Smooth muscle cell (in vitro differentiated cells): ENCODE data around the gene MED20. TPM values are rescaled to one million over a fixed set of nuclear protein-coding genes. Genes with fewer than 3 reads are reported as not detected.
A peak's percentile ranks its signal among the peaks of the same experiment; 100 is the strongest.

Experiments used
- DNase-seq: peaks from one replicate; lab custom pipeline; 2025; ENCODE audit not compliant: unreplicated experiment; lab: John Stamatoyannopoulos, UW
- H2AFZ ChIP-seq: fragments of 200-600 bp; sonication (generic); 2 replicates; pipeline ENCODE4 v1.6.0; 2016; ENCODE audit warnings: antibody characterized with exemption, low read depth, mild to moderate bottlenecking
- H3F3A ChIP-seq: fragments of 200-600 bp; sonication (generic); 2 replicates; pipeline ENCODE4 v1.6.0; 2017; ENCODE audit warnings: antibody characterized with exemption, low read depth
- H3K27ac ChIP-seq: fragments of 200-600 bp; sonication (generic); 2 replicates; pipeline ENCODE4 v1.5.1; 2016; ENCODE audit warnings: low read depth, mild to moderate bottlenecking
- H3K27me3 ChIP-seq: fragments of 200-600 bp; sonication (generic); 2 replicates; pipeline ENCODE4 v1.6.1; 2016; ENCODE audit warnings: low read depth, mild to moderate bottlenecking
- H3K36me3 ChIP-seq: fragments of 200-600 bp; sonication (generic); 2 replicates; pipeline ENCODE4 v1.5.1; 2016; ENCODE audit warnings: low read depth
- H3K4me1 ChIP-seq: fragments of 200-600 bp; sonication (generic); 2 replicates; pipeline ENCODE4 v1.5.1; 2016; ENCODE audit warnings: low read depth
- H3K4me2 ChIP-seq: fragments of 200-600 bp; sonication (generic); 2 replicates; pipeline ENCODE4 v1.6.0; 2016; ENCODE audit warnings: mild to moderate bottlenecking
- H3K4me3 ChIP-seq: fragments of 200-600 bp; sonication (generic); 2 replicates; pipeline ENCODE4 v1.5.1; 2016; ENCODE audit warnings: mild to moderate bottlenecking
- H3K79me2 ChIP-seq: fragments of 200-600 bp; sonication (generic); 2 replicates; pipeline ENCODE4 v1.6.0; 2016; ENCODE audit warnings: low read depth, mild to moderate bottlenecking
- H3K9ac ChIP-seq: fragments of 200-600 bp; sonication (generic); 2 replicates; pipeline ENCODE4 v1.6.0; 2016; ENCODE audit warnings: low read depth
- H3K9me3 ChIP-seq: fragments of 200-600 bp; sonication (generic); replicated peaks from 2 replicates; pipeline ENCODE4 v1.5.1; 2016; ENCODE audit warnings: low read depth
- H4K20me1 ChIP-seq: fragments of 200-600 bp; sonication (generic); 2 replicates; pipeline ENCODE4 v1.6.0; 2016; ENCODE audit warnings: low read depth
- CTCF ChIP-seq: fragments of 200-600 bp; sonication (generic); IDR thresholded peaks from 2 replicates; pipeline ENCODE4 v1.5.1; 2017; ENCODE audit warnings: borderline replicate concordance, mild to moderate bottlenecking, antibody characterized with exemption; ENCODE audit not compliant: insufficient read depth, poor library complexity, severe bottlenecking
- WGBS: methylation state at CpG from one replicate; pipeline ENCODE4 v1.1.7; 2016; ENCODE audit warnings: low lambda C conversion rate; 5-methylcytosine and 5-hydroxymethylcytosine counted together
- polyA plus RNA-seq: library from polyadenylated mRNA; unstranded; fragments of >200 nt; fragmentation: Nextera tagmentation; extraction: Ambion mirVana; gene quantifications from 2 replicates; pipeline ENCODE4 v1.2.1, GENCODE V29; 2016
- total RNA-seq: library from RNA; depleted of rRNA; stranded (reverse); fragments of >200 nt; gene quantifications from 2 replicates; pipeline ENCODE4 v1.2.3, GENCODE V29; 2014

MED20 gene
- total and polyA plus RNA-seq, 2 experiments from 2014 or later = 13.2 to 14.9 TPM

- Histone ChIP-seq H3K4me2 (peak overlapping the region; percentile 50), H3K36me3 (no peaks in the 10 kb centered on the region), H3K4me3 (no peak overlapping the region), H2AFZ (no peak overlapping the region), H4K20me1 (no peaks in the 10 kb centered on the region), H3K9me3 (no peaks in the 10 kb centered on the region), H3F3A (peaks cover 7% of the 10 kb centered on the region), H3K79me2 (no peaks in the 10 kb centered on the region), H3K9ac (no peak overlapping the region), H3K27ac (peak overlapping the region; percentile 80), H3K27me3 (no peaks in the 10 kb centered on the region), H3K4me1 (peaks cover 7% of the 10 kb centered on the region)
- no peak for TF ChIP-seq CTCF
- WGBS = 37% methylated on average over 4 of the region's 4 CpGs
- DNase-seq = no peak
These were observed 46.0 kb upstream of the MED20 start for GRCh38 chr6:41966961-41967311.

- no peak for TF ChIP-seq CTCF
- Histone ChIP-seq H3K27ac (peak overlapping the region; percentile 80), H2AFZ (no peak overlapping the region), H3K79me2 (no peaks in the 10 kb centered on the region), H3K4me3 (no peak overlapping the region), H3K36me3 (no peaks in the 10 kb centered on the region), H3F3A (peaks cover 7% of the 10 kb centered on the region), H3K9ac (no peak overlapping the region), H4K20me1 (no peaks in the 10 kb centered on the region), H3K27me3 (no peaks in the 10 kb centered on the region), H3K9me3 (no peaks in the 10 kb centered on the region), H3K4me2 (no peak overlapping the region), H3K4me1 (peaks cover 7% of the 10 kb centered on the region)
- WGBS = 59% methylated on average over 5 of the region's 5 CpGs
- no peak for DNase-seq
These were observed 45.4 kb upstream of the MED20 start for GRCh38 chr6:41966214-41966920.

GRCh38 chr6:41965429-41966213 lies 44.7 kb upstream of the MED20 start:
- Histone ChIP-seq H3K4me1 (peaks cover 7% of the 10 kb centered on the region), H3K9ac (no peak overlapping the region), H3K36me3 (no peaks in the 10 kb centered on the region), H3F3A (peaks cover 7% of the 10 kb centered on the region), H3K27me3 (no peaks in the 10 kb centered on the region), H3K9me3 (no peaks in the 10 kb centered on the region), H3K4me2 (no peak overlapping the region), H4K20me1 (no peaks in the 10 kb centered on the region), H3K4me3 (no peak overlapping the region), H3K27ac (no peak overlapping the region), H2AFZ (no peak overlapping the region), H3K79me2 (no peaks in the 10 kb centered on the region)
- no peak for DNase-seq
- WGBS = 39% methylated on average over 11 of the region's 11 CpGs
- TF ChIP-seq CTCF = no peak
